Loucy (cell line): Measurements from ENCODE around the gene SYT2.

Experiments used
- H2AFZ ChIP-seq: fragments of 200-600 bp; sonication (generic); 2 replicates; pipeline ENCODE4 v1.6.0; 2016; ENCODE audit warnings: antibody characterized with exemption, mild to moderate bottlenecking, low read length, moderate library complexity
- H3F3A ChIP-seq: fragments of 200-600 bp; 2 replicates; pipeline ENCODE4 v1.6.0; 2016; ENCODE audit warnings: antibody characterized with exemption, low read depth, mild to moderate bottlenecking
- H3K27me3 ChIP-seq: fragments of 200-600 bp; sonication (generic); 2 replicates; pipeline ENCODE4 v1.6.1; 2014; ENCODE audit warnings: low read length, mild to moderate bottlenecking; ENCODE audit not compliant: insufficient read depth, poor library complexity, severe bottlenecking
- H3K36me3 ChIP-seq: fragments of 200-600 bp; sonication (generic); 2 replicates; pipeline ENCODE4 v1.6.1; 2016; ENCODE audit warnings: low read length; ENCODE audit not compliant: insufficient read depth
- H3K4me1 ChIP-seq: fragments of 200-600 bp; sonication (generic); 2 replicates; pipeline ENCODE4 v1.5.1; 2014; ENCODE audit warnings: low read length, mild to moderate bottlenecking; ENCODE audit not compliant: insufficient read depth, poor library complexity, severe bottlenecking
- H3K4me2 ChIP-seq: fragments of 200-600 bp; sonication (generic); 2 replicates; pipeline ENCODE4 v1.6.0; 2014; ENCODE audit warnings: antibody characterized with exemption, low read length, low read depth, mild to moderate bottlenecking; ENCODE audit not compliant: poor library complexity, severe bottlenecking
- H3K4me3 ChIP-seq: fragments of 200-600 bp; sonication (generic); 2 replicates; pipeline ENCODE4 v1.5.1; 2014; ENCODE audit warnings: low read length, mild to moderate bottlenecking, mixed read lengths; ENCODE audit not compliant: poor library complexity, severe bottlenecking
- H3K79me2 ChIP-seq: fragments of 200-600 bp; sonication (generic); 2 replicates; pipeline ENCODE4 v1.6.1; 2014; ENCODE audit warnings: low read length; ENCODE audit not compliant: insufficient read depth
- H3K9ac ChIP-seq: fragments of 200-600 bp; sonication (generic); 2 replicates; pipeline ENCODE4 v1.6.0; 2014; ENCODE audit warnings: mild to moderate bottlenecking, low read depth, low read length, moderate library complexity; ENCODE audit not compliant: poor library complexity, severe bottlenecking
- H3K9me2 ChIP-seq: fragments of 200-600 bp; sonication (generic); replicated peaks from 2 replicates; pipeline ENCODE4 v1.6.1; 2016; ENCODE audit warnings: low read depth, low read length, mixed read lengths
- H3K9me3 ChIP-seq: fragments of 200-600 bp; sonication (generic); 2 replicates; pipeline ENCODE4 v1.6.1; 2014; ENCODE audit warnings: mild to moderate bottlenecking, antibody characterized with exemption, low read length, low read depth; ENCODE audit not compliant: insufficient read depth
- H4K20me1 ChIP-seq: fragments of 200-600 bp; sonication (generic); 2 replicates; pipeline ENCODE4 v1.6.0; 2014; ENCODE audit warnings: antibody characterized with exemption, low read length, mild to moderate bottlenecking; ENCODE audit not compliant: insufficient read depth, poor library complexity, severe bottlenecking
- EZH2phosphoT487 ChIP-seq: fragments of 200-600 bp; IDR thresholded peaks from 2 replicates; pipeline ENCODE4 v1.6.1; 2018; ENCODE audit warnings: antibody characterized with exemption, mild to moderate bottlenecking, moderate library complexity, borderline replicate concordance
- TF ChIP-seq, protein P1 (sequence below): fragments of 200-600 bp; sonication (generic); conservative IDR thresholded peaks from 2 replicates; pipeline ENCODE4 v1.5.1; 2014; ENCODE audit warnings: mild to moderate bottlenecking, antibody characterized with exemption, low read length

SYT2 gene

DNA sequence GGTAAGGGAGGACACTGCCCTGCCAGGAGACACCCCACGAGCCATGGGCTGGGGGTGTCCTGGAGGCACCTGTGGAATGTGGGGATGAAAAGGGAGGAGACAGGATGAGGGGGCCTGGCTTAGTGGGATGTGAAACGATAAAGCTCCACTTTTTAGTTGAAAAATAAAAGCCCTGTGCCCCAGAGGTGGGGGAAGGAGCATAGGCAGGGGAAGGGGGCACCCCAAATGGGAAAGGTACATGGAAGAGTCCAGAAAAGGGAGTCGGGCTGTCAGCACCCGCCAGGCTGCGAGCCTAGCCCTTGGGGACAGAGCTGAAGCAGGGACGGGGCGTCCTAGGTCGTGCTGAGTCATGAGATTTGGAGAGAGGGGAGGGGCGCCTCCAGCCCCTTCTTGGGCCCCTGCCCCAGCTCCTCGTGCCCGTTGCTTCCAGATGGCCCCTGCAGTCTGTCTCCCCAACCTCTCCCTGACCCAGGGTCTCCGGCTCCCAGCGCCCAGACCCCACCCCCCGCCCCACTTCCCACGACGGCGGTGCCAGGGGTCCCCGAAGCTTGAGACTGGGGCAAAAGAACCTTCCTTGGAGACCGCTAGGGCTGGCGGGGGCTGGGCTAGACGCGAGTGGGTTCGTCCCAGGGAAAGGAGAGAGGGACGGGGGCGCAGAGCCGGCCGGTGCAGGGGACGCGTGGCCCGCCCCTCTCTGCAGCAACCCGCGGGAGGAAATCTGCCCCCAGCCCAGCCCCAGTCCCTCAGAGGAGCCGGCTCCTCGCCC is 795 bp downstream of the SYT2 start:
- no peak overlapping the region for H3K9ac ChIP-seq

GRCh38 chr1:202708456-202709275 is 1.6 kb downstream of the SYT2 start:
- Histone ChIP-seq H3K36me3 (no peaks in the 10 kb centered on the region), H3F3A (no peaks in the 10 kb centered on the region), H3K9me3 (no peaks in the 10 kb centered on the region), H3K9ac (no peak overlapping the region), H3K79me2 (no peaks in the 10 kb centered on the region), H4K20me1 (no peaks in the 10 kb centered on the region), H3K4me1 (no peaks in the 10 kb centered on the region), H3K4me2 (no peak overlapping the region), H3K9me2 (no peaks in the 10 kb centered on the region), H3K4me3 (no peak overlapping the region), H2AFZ (no peak overlapping the region), H3K27me3 (no peaks in the 10 kb centered on the region)
- TF ChIP-seq, protein P1, sequence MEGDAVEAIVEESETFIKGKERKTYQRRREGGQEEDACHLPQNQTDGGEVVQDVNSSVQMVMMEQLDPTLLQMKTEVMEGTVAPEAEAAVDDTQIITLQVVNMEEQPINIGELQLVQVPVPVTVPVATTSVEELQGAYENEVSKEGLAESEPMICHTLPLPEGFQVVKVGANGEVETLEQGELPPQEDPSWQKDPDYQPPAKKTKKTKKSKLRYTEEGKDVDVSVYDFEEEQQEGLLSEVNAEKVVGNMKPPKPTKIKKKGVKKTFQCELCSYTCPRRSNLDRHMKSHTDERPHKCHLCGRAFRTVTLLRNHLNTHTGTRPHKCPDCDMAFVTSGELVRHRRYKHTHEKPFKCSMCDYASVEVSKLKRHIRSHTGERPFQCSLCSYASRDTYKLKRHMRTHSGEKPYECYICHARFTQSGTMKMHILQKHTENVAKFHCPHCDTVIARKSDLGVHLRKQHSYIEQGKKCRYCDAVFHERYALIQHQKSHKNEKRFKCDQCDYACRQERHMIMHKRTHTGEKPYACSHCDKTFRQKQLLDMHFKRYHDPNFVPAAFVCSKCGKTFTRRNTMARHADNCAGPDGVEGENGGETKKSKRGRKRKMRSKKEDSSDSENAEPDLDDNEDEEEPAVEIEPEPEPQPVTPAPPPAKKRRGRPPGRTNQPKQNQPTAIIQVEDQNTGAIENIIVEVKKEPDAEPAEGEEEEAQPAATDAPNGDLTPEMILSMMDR = no peak

More for the DNA sequence above, 795 bp downstream of the SYT2 start:
- no peaks in the 10 kb centered on the region for H3F3A ChIP-seq
- no peaks in the 10 kb centered on the region for H3K27me3 ChIP-seq
- H2AFZ ChIP-seq = no peak overlapping the region
- H3K4me1 ChIP-seq = no peaks in the 10 kb centered on the region
- TF ChIP-seq EZH2phosphoT487 = no peak
- TF ChIP-seq, protein P1 = no peak
- H3K4me2 ChIP-seq = no peak overlapping the region
- no peaks in the 10 kb centered on the region for H3K36me3 ChIP-seq
- H3K4me3 ChIP-seq = no peak overlapping the region
- no peaks in the 10 kb centered on the region for H4K20me1 ChIP-seq
- H3K79me2 ChIP-seq = no peaks in the 10 kb centered on the region
- no peaks in the 10 kb centered on the region for H3K9me3 ChIP-seq
- no peaks in the 10 kb centered on the region for H3K9me2 ChIP-seq

DNA sequence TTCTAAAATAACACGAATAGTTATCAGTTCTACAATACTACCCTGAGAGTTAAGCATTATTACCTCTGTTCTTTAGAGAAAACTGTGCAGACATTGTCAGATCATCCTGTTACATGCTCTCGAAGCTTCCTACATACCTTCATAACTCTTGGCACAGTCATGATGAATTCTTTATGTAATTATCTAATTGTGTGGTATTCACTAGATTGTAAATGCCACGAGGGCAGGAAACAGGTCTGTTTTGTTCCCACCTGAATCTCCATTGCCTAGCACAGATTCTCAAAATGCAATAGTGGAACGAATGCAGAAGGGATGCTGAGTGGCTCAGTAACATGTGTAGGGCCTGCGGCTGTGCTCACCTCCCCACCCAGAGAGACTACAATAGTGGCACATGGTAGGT is 3.4 kb downstream of the SYT2 start:
- no peak overlapping the region for H3K9ac ChIP-seq
- no peaks in the 10 kb centered on the region for H3K9me2 ChIP-seq
- H3K4me1 ChIP-seq = no peaks in the 10 kb centered on the region
- no peak for TF ChIP-seq EZH2phosphoT487
- TF ChIP-seq, protein P1 = no peak
- no peaks in the 10 kb centered on the region for H3K27me3 ChIP-seq
- no peak overlapping the region for H3K4me2 ChIP-seq
- H3K36me3 ChIP-seq = no peaks in the 10 kb centered on the region
- H3K4me3 ChIP-seq = no peak overlapping the region
- H3K9me3 ChIP-seq = no peaks in the 10 kb centered on the region
- no peak overlapping the region for H2AFZ ChIP-seq
- H3K79me2 ChIP-seq = no peaks in the 10 kb centered on the region
- no peaks in the 10 kb centered on the region for H4K20me1 ChIP-seq
- no peaks in the 10 kb centered on the region for H3F3A ChIP-seq
